Neural cell (in vitro differentiated cells): ENCODE measurements around the gene TMC3. TPM values are rescaled to one million over a fixed set of nuclear protein-coding genes. Genes with fewer than 3 reads are reported as not detected.

Experiments used
- H2AFZ ChIP-seq: fragments of 200-600, 300-800 bp; sonication (generic), shearing (Covaris generic); 2 replicates; pipeline ENCODE4 v1.6.0; 2014; ENCODE audit warnings: low read depth, mild to moderate bottlenecking, antibody characterized with exemption, low read length, moderate library complexity
- H3F3A ChIP-seq: fragments of 200-600 bp; shearing (Covaris generic); 2 replicates; pipeline ENCODE4 v1.6.1; 2016; ENCODE audit warnings: mild to moderate bottlenecking, moderate library complexity, mixed read lengths, antibody characterized with exemption, low read length; ENCODE audit not compliant: insufficient read depth, poor library complexity, severe bottlenecking
- H3K27ac ChIP-seq: fragments of 200-600, 300-800 bp; sonication (generic), shearing (Covaris generic); 2 replicates; pipeline ENCODE4 v1.5.1; 2014; ENCODE audit warnings: mild to moderate bottlenecking, low read length, moderate library complexity
- H3K27me3 ChIP-seq: fragments of 300-800, 200-600 bp; sonication (generic), shearing (Covaris generic); 2 replicates; pipeline ENCODE4 v1.6.0; 2014; ENCODE audit warnings: mild to moderate bottlenecking, low read depth, low read length, moderate library complexity; ENCODE audit not compliant: insufficient read depth
- H3K36me3 ChIP-seq: fragments of 300-800, 200-600 bp; sonication (generic), shearing (Covaris generic); 2 replicates; pipeline ENCODE4 v1.5.1; 2014; ENCODE audit warnings: mild to moderate bottlenecking, antibody characterized with exemption, low read length, moderate library complexity; ENCODE audit not compliant: insufficient read depth
- H3K4me2 ChIP-seq: fragments of 300-800, 200-600 bp; sonication (generic), shearing (Covaris generic); 2 replicates; pipeline ENCODE4 v1.6.0; 2014; ENCODE audit warnings: mild to moderate bottlenecking, low read length
- H3K4me3 ChIP-seq: fragments of 300-800, 200-600 bp; sonication (generic), shearing (Covaris generic); 2 replicates; pipeline ENCODE4 v1.5.1; 2014; ENCODE audit warnings: mild to moderate bottlenecking, low read length, moderate library complexity
- H3K79me2 ChIP-seq: fragments of 200-600 bp; shearing (Covaris generic); replicated peaks from 2 replicates; pipeline ENCODE4 v1.6.0; 2014; ENCODE audit warnings: mild to moderate bottlenecking, low read length, moderate library complexity; ENCODE audit not compliant: insufficient read depth
- H3K9ac ChIP-seq: fragments of 300-800, 200-600 bp; sonication (generic), shearing (Covaris generic); 2 replicates; pipeline ENCODE4 v1.6.1; 2016; ENCODE audit warnings: mild to moderate bottlenecking, low read length, mixed read lengths
- H3K9me2 ChIP-seq: fragments of 200-600 bp; shearing (Covaris generic); 2 replicates; pipeline ENCODE4 v1.6.1; 2016; ENCODE audit warnings: mild to moderate bottlenecking, low read length, mixed read lengths; ENCODE audit not compliant: insufficient read depth
- H3K9me3 ChIP-seq: fragments of 200-600, 300-800 bp; sonication (generic), shearing (Covaris generic); 2 replicates; pipeline ENCODE4 v1.6.1; 2016; ENCODE audit warnings: mild to moderate bottlenecking, mixed run types, low read length, moderate library complexity, mixed read lengths
- H4K20me1 ChIP-seq: fragments of 200-600 bp; shearing (Covaris generic); 2 replicates; pipeline ENCODE4 v1.6.1; 2016; ENCODE audit warnings: mild to moderate bottlenecking, mixed run types; ENCODE audit not compliant: insufficient read depth
- CTCF ChIP-seq: fragments of 450-650 bp; IDR thresholded peaks from 2 replicates; pipeline ENCODE4 v1.5.1; 2014; ENCODE audit warnings: antibody characterized with exemption, mild to moderate bottlenecking, moderate library complexity; ENCODE audit not compliant: poor library complexity, severe bottlenecking
- EP300 ChIP-seq: fragments of 450-650 bp; conservative IDR thresholded peaks from 2 replicates; pipeline ENCODE4 v1.6.1; 2014; ENCODE audit warnings: antibody characterized with exemption, mild to moderate bottlenecking, moderate library complexity; ENCODE audit not compliant: poor library complexity, severe bottlenecking
- EZH2 ChIP-seq: fragments of 200-600, 300-800 bp; shearing (Covaris generic), sonication (generic); IDR thresholded peaks from 2 replicates; pipeline ENCODE4 v1.6.1; 2014; ENCODE audit warnings: antibody characterized with exemption, low read length, borderline replicate concordance, mild to moderate bottlenecking; ENCODE audit not compliant: insufficient read depth, poor library complexity, severe bottlenecking
- MXI1 ChIP-seq: fragments of 450-650 bp; conservative IDR thresholded peaks from 2 replicates; pipeline ENCODE4 v1.6.1; 2014; ENCODE audit warnings: antibody characterized with exemption, mild to moderate bottlenecking; ENCODE audit not compliant: poor library complexity, severe bottlenecking
- POLR2AphosphoS5 ChIP-seq: IDR thresholded peaks from 2 replicates; pipeline ENCODE4 v1.6.1; 2012
- RAD21 ChIP-seq: fragments of 450-650 bp; conservative IDR thresholded peaks from 2 replicates; pipeline ENCODE4 v1.6.1; 2014; ENCODE audit warnings: antibody characterized with exemption, mild to moderate bottlenecking, moderate library complexity
- REST ChIP-seq: IDR thresholded peaks from 2 replicates; pipeline ENCODE4 v1.6.1; 2012; ENCODE audit warnings: borderline replicate concordance
- SMC3 ChIP-seq: fragments of 450-650 bp; conservative IDR thresholded peaks from 2 replicates; pipeline ENCODE4 v1.6.1; 2014; ENCODE audit warnings: antibody characterized with exemption, mild to moderate bottlenecking, moderate library complexity; ENCODE audit not compliant: poor library complexity
- TAF1 ChIP-seq: IDR thresholded peaks from 2 replicates; pipeline ENCODE4 v1.6.1; 2012; ENCODE audit warnings: low read depth
- polyA plus RNA-seq: library from polyadenylated mRNA; depleted of rRNA; stranded (reverse); fragments of >200 nt; gene quantifications from 2 replicates; pipeline ENCODE4 v1.2.3, GENCODE V29; 2014

Gene TMC3
- polyA plus RNA-seq, 1 donor from 2014 or later, result not detected

- H3K9me2 ChIP-seq, result no peaks in the 10 kb centered on the region
- no peak overlapping the region for H3K4me3 ChIP-seq
- H3K9me3 ChIP-seq, result no peaks in the 10 kb centered on the region
- no peaks in the 10 kb centered on the region for H3F3A ChIP-seq
- H3K4me2 ChIP-seq, result no peak overlapping the region
- H3K79me2 ChIP-seq, result no peaks in the 10 kb centered on the region
- no peaks in the 10 kb centered on the region for H3K27me3 ChIP-seq
- no peak overlapping the region for H2AFZ ChIP-seq
- H3K36me3 ChIP-seq, result no peaks in the 10 kb centered on the region
- no peak overlapping the region for H3K9ac ChIP-seq
- no peak overlapping the region for H3K27ac ChIP-seq
- no peaks in the 10 kb centered on the region for H4K20me1 ChIP-seq
- TF ChIP-seq CTCF (no peak), POLR2AphosphoS5 (no peak), TAF1 (no peak), REST (no peak), SMC3 (no peak), RAD21 (no peak), EP300 (no peak), EZH2 (no peak), MXI1 (no peak)
Observed at GRCh38 chr15:81321667-81322066, 52.3 kb downstream of the TMC3 start.

GRCh38 chr15:81317642-81318017 lies 56.4 kb downstream of the TMC3 start:
- Histone ChIP-seq H3K9me2 (no peaks in the 10 kb centered on the region), H2AFZ (no peak overlapping the region), H3K27ac (no peak overlapping the region), H4K20me1 (no peaks in the 10 kb centered on the region), H3K4me2 (no peak overlapping the region), H3K36me3 (no peaks in the 10 kb centered on the region), H3F3A (no peaks in the 10 kb centered on the region), H3K9me3 (no peaks in the 10 kb centered on the region), H3K27me3 (no peaks in the 10 kb centered on the region), H3K9ac (no peak overlapping the region), H3K4me3 (no peak overlapping the region), H3K79me2 (no peaks in the 10 kb centered on the region)
- TF ChIP-seq EP300 (no peak), EZH2 (no peak), RAD21 (no peak), CTCF (no peak), SMC3 (no peak), REST (no peak), TAF1 (no peak), MXI1 (no peak), POLR2AphosphoS5 (no peak)
